ENCODE measurements around the gene CHADL.

DNA sequence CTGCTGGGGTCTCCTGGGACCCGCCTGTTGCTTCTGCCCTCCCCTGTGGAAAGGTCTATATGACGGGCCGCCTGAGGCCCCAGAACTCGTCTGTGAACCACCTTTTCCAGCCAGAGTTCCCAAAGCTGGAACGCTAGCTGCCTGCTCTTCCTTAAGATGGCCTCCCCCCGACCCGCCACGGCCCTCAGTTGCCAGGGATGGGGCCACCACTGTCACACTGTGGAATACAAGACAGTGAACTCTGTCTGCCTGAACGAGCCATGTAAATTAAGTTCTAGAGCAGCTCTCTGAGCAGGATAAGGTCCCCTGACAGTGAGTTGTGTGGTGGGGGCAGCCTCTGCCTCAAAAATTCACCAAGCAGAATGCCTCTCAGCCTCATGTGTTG is 10.3 kb downstream of the CHADL start:
- TF ChIP-seq CTCF (IDR thresholded peaks at IDR 0.05) (no peak), POLR2A (IDR thresholded peaks at IDR 0.05) (no peak)
